Measurements from ENCODE around the gene SIN3B.

DNA sequence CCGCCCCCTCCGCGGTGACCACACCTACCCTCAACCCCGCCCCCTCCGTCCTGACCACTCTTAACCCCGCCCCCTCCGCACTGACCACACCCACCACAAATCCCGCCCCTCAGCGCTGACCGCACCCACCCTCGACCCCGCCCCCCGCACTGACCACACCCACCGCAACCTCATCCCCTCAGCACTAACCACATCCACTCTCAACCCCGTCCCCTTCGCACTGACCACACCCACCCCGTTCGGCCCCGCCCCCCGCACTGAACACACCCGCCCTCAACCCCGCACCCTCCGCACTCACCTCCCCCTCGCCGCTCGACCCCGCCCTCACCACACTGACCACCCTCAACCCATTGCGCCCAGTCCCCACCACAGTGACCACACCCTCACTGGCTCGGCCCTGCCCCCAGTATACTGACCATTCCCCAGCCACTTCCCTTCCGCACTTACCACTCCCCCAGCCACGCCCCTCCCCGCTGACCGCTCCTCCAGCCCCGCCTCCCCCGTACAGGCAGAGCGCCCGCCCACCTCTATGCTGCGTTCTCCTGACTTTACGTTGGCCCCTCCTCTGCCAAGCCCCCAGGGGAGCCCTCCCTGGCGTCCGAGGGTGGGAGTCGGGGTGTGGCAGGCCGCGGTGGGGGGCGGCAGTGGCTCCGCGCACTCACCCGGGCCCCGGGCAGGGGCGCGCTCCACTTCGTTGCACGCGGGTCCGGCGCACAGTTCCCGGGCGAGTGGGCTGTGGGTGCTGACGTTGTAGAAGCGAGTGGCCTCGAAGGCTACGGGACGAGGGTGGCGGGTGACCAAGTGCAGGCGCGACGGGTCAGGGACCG, 68.0 kb downstream of the SIN3B start:
- TF ChIP-seq, protein P1, sequence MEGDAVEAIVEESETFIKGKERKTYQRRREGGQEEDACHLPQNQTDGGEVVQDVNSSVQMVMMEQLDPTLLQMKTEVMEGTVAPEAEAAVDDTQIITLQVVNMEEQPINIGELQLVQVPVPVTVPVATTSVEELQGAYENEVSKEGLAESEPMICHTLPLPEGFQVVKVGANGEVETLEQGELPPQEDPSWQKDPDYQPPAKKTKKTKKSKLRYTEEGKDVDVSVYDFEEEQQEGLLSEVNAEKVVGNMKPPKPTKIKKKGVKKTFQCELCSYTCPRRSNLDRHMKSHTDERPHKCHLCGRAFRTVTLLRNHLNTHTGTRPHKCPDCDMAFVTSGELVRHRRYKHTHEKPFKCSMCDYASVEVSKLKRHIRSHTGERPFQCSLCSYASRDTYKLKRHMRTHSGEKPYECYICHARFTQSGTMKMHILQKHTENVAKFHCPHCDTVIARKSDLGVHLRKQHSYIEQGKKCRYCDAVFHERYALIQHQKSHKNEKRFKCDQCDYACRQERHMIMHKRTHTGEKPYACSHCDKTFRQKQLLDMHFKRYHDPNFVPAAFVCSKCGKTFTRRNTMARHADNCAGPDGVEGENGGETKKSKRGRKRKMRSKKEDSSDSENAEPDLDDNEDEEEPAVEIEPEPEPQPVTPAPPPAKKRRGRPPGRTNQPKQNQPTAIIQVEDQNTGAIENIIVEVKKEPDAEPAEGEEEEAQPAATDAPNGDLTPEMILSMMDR (IDR thresholded peaks at IDR 0.05; ENCODE audit: low read depth, low read length, poor library complexity, severe bottlenecking) = no peak
- TF ChIP-seq EZH2phosphoT487 (IDR thresholded peaks at IDR 0.05; ENCODE audit: borderline replicate concordance, low read length) = no peak
